Head of caudate nucleus (tissue), 42 donors: ENCODE results near the gene ARHGAP6.

ENCODE experiments used
- DNase-seq, 42 donors: peaks; one replicate each; pipeline versions ENCODE4 v3.0.0 to v3.0.0-alpha.2; 2020 to 2021; ENCODE audit warnings: mixed read lengths in 7 of 42
- intact Hi-C: fragments of 100-400 bp; cut with DNase I; formaldehyde crosslinking; loops from one replicate; pipeline ENCODE4 v1.15.0; 2022

ARHGAP6 gene

GRCh38 chrX:11347300-11347699, 318.4 kb downstream of the ARHGAP6 start:
- DNase-seq, result no peak
- intact Hi-C loops, result no loop called here

- DNase-seq, result no peak
- intact Hi-C loops, result no loop called here
Observed at GRCh38 chrX:11346121-11346682, 319.5 kb downstream of the ARHGAP6 start.

GRCh38 chrX:11342673-11343072, 323.0 kb downstream of the ARHGAP6 start:
- DNase-seq, result no peak
- intact Hi-C loops, result no loop called here

- DNase-seq, result peak in 32 of 42 donors; percentile 3 to 62 (median 22)
- intact Hi-C loops, result no loop called here
Observed at GRCh38 chrX:11341274-11342201, 324.2 kb downstream of the ARHGAP6 start.

- intact Hi-C loops, result no loop called here
- no peak for DNase-seq
Observed at GRCh38 chrX:11337292-11338009, 328.3 kb downstream of the ARHGAP6 start.

- no peak for DNase-seq
- intact Hi-C loops, result no loop called here
Observed at GRCh38 chrX:11336201-11336600, 329.5 kb downstream of the ARHGAP6 start.

GRCh38 chrX:11334165-11334564, 331.6 kb downstream of the ARHGAP6 start:
- intact Hi-C loops, result no loop called here
- DNase-seq, result no peak

GRCh38 chrX:11331788-11332187, 333.9 kb downstream of the ARHGAP6 start:
- intact Hi-C loops, result no loop called here

GRCh38 chrX:11329021-11329420, 336.7 kb downstream of the ARHGAP6 start:
- intact Hi-C loops, result no loop called here
- DNase-seq, result peak in 7 of 42 donors; percentile 7 to 53 (median 20)

More at GRCh38 chrX:11331788-11332187, 333.9 kb downstream of the ARHGAP6 start:
- DNase-seq, result no peak

GRCh38 chrX:11328134-11328533, 337.6 kb downstream of the ARHGAP6 start:
- DNase-seq, result no peak
- intact Hi-C loops, result no loop called here

- intact Hi-C loops, result no loop called here
- DNase-seq, result no peak
Observed at GRCh38 chrX:11321986-11322385, 343.7 kb downstream of the ARHGAP6 start.

- no peak for DNase-seq
Observed at GRCh38 chrX:11319806-11320520, 345.8 kb downstream of the ARHGAP6 start.

GRCh38 chrX:11311706-11312105, 354.0 kb downstream of the ARHGAP6 start:
- no peak for DNase-seq
- intact Hi-C loops, result no loop called here

More at GRCh38 chrX:11319806-11320520, 345.8 kb downstream of the ARHGAP6 start:
- intact Hi-C loops, result no loop called here

- intact Hi-C loops, result no loop called here
- no peak for DNase-seq
Observed at GRCh38 chrX:11309220-11309619, 356.5 kb downstream of the ARHGAP6 start.

- DNase-seq, result no peak
- intact Hi-C loops, result no loop called here
Observed at GRCh38 chrX:11305641-11306040, 360.1 kb downstream of the ARHGAP6 start.

GRCh38 chrX:11304829-11305228, 360.9 kb downstream of the ARHGAP6 start:
- DNase-seq, result no peak

GRCh38 chrX:11298600-11298999, 367.1 kb downstream of the ARHGAP6 start:
- no peak for DNase-seq

More at GRCh38 chrX:11304829-11305228, 360.9 kb downstream of the ARHGAP6 start:
- intact Hi-C loops, result no loop called here

GRCh38 chrX:11296051-11296450, 369.7 kb downstream of the ARHGAP6 start:
- intact Hi-C loops, result no loop called here
- DNase-seq, result no peak

More at GRCh38 chrX:11298600-11298999, 367.1 kb downstream of the ARHGAP6 start:
- intact Hi-C loops, result no loop called here

GRCh38 chrX:11293113-11293512, 372.6 kb downstream of the ARHGAP6 start, which contains the start of gene AMELX:
AMELX (plus strand) TSS chrX:11293413; CDS start chrX:11294789, 1,376 bp downstream.
- no peak for DNase-seq
- intact Hi-C loops, result no loop called here
